HUES6 (cell line): ENCODE data around the gene TRABD2B.

Experiments
- H3K27ac ChIP-seq: 2 replicates; pipeline ENCODE4 v1.7.0; 2013; ENCODE audit warnings: low read depth, mild to moderate bottlenecking, low read length, inconsistent platforms
- H3K27me3 ChIP-seq: 2 replicates; pipeline ENCODE4 v1.6.1; 2013; ENCODE audit warnings: low read length; ENCODE audit not compliant: control insufficient read depth, insufficient read depth
- H3K36me3 ChIP-seq: 2 replicates; pipeline ENCODE4 v1.6.1; 2013; ENCODE audit warnings: low read length; ENCODE audit not compliant: control insufficient read depth, insufficient read depth
- H3K4me1 ChIP-seq: 2 replicates; pipeline ENCODE4 v1.6.1; 2013; ENCODE audit warnings: low read length; ENCODE audit not compliant: control insufficient read depth, insufficient read depth
- H3K4me3 ChIP-seq: 2 replicates; pipeline ENCODE4 v1.5.1; 2013; ENCODE audit warnings: low read depth, low read length
- H3K9ac ChIP-seq: one replicate; pipeline ENCODE4 v1.6.1; 2013; ENCODE audit warnings: mild to moderate bottlenecking, low read length
- H3K9me3 ChIP-seq: 2 replicates; pipeline ENCODE4 v1.6.1; 2013; ENCODE audit warnings: low read depth, low read length; ENCODE audit not compliant: control insufficient read depth, insufficient read depth

TRABD2B gene

GRCh38 chr1:47947531-47947930 is 49.7 kb downstream of the TRABD2B start:
- Histone ChIP-seq H3K4me3 (no peak overlapping the region), H3K27ac (no peak overlapping the region), H3K4me1 (no peaks in the 10 kb centered on the region), H3K27me3 (peaks cover 8% of the 10 kb centered on the region), H3K9me3 (no peaks in the 10 kb centered on the region), H3K36me3 (no peaks in the 10 kb centered on the region), H3K9ac (no peak overlapping the region)

DNA sequence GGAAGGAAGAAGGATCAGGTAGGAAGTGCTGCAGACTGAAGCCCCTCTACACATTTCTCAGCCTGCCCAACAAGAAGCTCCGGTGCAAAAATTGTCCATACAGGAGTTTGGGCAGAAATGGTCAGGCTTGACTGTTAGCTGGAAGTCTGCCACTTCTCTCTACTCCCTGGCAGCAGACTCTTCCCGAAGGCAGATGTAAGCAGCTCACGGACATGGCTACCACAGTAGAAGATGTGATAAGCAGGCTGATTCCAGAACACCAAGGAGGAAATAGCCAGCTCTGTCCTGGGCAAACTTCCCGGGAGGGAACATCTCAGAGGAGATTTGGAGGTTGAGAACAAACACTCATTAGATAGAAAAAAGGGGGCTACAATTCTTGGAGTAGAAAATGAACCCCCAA is 52.6 kb downstream of the TRABD2B start:
- Histone ChIP-seq H3K27ac (no peak overlapping the region), H3K9me3 (no peaks in the 10 kb centered on the region), H3K36me3 (no peaks in the 10 kb centered on the region), H3K27me3 (0 out of 2 replicates have a peak, but pooled peaks cover 3% of the 10 kb centered on the region), H3K4me3 (no peak overlapping the region), H3K4me1 (no peaks in the 10 kb centered on the region; the same call in 1 of the 2 replicates), H3K9ac (no peak overlapping the region)

DNA sequence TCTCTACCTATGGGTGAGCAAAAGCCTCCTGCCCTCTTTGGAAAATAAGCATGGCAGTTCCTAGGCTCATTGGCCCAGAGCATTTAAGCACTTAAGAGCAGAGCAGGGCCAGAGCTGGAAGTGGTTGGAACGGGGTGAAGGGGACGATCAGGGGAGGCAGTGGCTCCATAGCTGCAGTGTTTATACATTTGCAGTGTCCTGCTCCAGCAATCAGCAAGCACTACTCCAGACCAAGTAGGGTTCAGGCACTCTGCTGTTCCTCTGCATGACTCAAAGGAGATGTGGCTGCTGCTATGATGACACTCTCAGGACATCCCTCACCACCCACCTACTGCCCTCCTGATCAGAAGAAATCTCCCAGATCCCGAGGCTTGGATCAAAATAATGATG is 55.0 kb downstream of the TRABD2B start:
- Histone ChIP-seq H3K36me3 (no peaks in the 10 kb centered on the region), H3K4me3 (no peak overlapping the region)

GRCh38 chr1:47941609-47942239 is 55.5 kb downstream of the TRABD2B start:
- Histone ChIP-seq H3K9ac (no peak overlapping the region), H3K4me1 (no peaks in the 10 kb centered on the region; the same call in 1 of the 2 replicates), H3K27ac (no peak overlapping the region), H3K36me3 (no peaks in the 10 kb centered on the region), H3K9me3 (no peaks in the 10 kb centered on the region), H3K4me3 (no peak overlapping the region), H3K27me3 (0 out of 2 replicates have a peak, but pooled peaks cover 3% of the 10 kb centered on the region)

More for the DNA sequence above, 55.0 kb downstream of the TRABD2B start:
- no peak overlapping the region for H3K27ac ChIP-seq
- H3K9me3 ChIP-seq = no peaks in the 10 kb centered on the region
- H3K4me1 ChIP-seq = no peaks in the 10 kb centered on the region; the same call in 1 of the 2 replicates
- H3K9ac ChIP-seq = no peak overlapping the region
- H3K27me3 ChIP-seq = 0 out of 2 replicates have a peak, but pooled peaks cover 3% of the 10 kb centered on the region

DNA sequence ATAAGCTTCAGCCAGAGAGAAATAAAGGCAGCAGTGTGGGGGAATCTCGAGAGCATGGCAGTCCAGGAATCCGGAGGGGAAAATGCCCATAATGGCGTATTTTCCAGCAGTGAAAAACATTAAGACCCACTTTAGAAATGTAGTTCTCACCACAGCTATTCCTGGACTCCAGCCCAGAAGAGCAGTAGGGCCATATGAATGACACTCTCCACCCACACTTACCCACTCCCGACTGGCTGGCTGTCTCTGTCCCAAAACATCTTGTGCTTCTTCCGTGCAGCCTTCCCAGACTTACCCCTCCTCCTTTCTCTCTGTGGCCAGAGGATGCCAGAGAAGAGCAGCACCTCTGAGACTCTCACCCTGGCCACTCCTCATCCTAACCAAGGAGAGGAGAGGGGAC is 56.4 kb downstream of the TRABD2B start:
- H3K9ac ChIP-seq = no peak overlapping the region
- no peaks in the 10 kb centered on the region for H3K9me3 ChIP-seq
- H3K36me3 ChIP-seq = no peaks in the 10 kb centered on the region
- 0 out of 2 replicates have a peak, but pooled peaks cover 3% of the 10 kb centered on the region for H3K27me3 ChIP-seq
- H3K27ac ChIP-seq = no peak overlapping the region
- H3K4me3 ChIP-seq = no peak overlapping the region
- no peaks in the 10 kb centered on the region; the same call in 1 of the 2 replicates for H3K4me1 ChIP-seq

GRCh38 chr1:47940326-47940725 is 56.9 kb downstream of the TRABD2B start:
- Histone ChIP-seq H3K36me3 (no peaks in the 10 kb centered on the region), H3K9me3 (no peaks in the 10 kb centered on the region), H3K27me3 (0 out of 2 replicates have a peak, but pooled peaks cover 3% of the 10 kb centered on the region), H3K9ac (no peak overlapping the region), H3K4me3 (no peak overlapping the region), H3K4me1 (no peaks in the 10 kb centered on the region; the same call in 1 of the 2 replicates), H3K27ac (no peak overlapping the region)

DNA sequence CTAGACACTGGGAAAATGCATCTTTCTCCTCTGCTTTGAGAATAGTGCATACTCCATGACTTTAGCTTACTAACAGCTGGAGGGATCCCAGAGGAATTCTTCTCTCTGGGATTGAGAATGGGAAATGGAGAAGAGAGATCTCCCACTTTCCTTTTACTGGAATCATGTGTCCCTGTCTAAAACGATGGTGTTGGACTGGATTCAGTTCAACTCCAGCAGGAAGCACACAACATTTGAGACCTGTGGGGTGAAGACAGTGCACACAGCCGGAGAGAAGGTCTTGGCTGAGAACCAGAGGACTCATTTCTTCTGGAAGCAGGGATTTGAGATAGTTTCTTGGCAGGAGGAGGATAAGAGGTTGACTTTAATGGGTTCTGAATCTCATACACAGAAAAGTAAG is 58.7 kb downstream of the TRABD2B start:
- Histone ChIP-seq H3K4me1 (peaks cover 11% of the 10 kb centered on the region; the same call in 1 of the 2 replicates), H3K27ac (no peak overlapping the region), H3K36me3 (no peaks in the 10 kb centered on the region), H3K4me3 (no peak overlapping the region), H3K9ac (no peak overlapping the region), H3K9me3 (no peaks in the 10 kb centered on the region), H3K27me3 (no peaks in the 10 kb centered on the region)

DNA sequence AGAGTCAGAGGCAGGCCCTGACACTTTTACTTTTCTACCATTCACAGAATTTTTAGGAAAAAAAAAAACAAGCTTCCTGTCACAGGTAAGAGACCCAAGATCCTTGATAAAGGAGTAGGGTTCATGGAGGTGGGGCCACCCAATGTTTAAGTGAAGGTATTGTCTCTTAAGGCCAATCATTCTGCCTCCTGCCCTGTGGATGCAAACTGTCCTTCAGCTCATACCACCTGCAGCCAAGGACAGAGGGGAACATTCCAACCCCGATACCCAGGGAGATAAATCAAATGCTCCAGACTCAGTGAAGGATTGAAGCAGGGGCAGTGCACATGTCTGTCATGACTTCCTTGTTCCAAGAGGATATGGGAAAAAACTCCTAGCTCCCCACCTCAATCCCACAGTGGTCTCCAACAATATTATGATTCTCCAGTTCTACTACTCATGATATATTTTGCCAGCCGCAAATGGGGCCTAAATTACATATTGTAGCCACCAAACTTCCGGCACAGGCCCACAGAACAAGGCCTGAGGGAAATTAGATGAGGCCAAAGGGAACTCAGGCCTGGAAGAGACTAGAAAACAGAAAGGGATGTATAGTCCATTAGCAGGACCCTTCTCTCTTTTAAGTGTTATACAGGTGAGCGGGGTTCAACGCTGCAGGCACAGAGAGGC is 59.5 kb downstream of the TRABD2B start:
- Histone ChIP-seq H3K36me3 (no peaks in the 10 kb centered on the region), H3K27ac (no peak overlapping the region)

GRCh38 chr1:47936916-47937551 is 60.2 kb downstream of the TRABD2B start:
- Histone ChIP-seq H3K27ac (no peak overlapping the region), H3K9ac (no peak overlapping the region), H3K36me3 (no peaks in the 10 kb centered on the region), H3K4me1 (peaks cover 17% of the 10 kb centered on the region; the same call in 1 of the 2 replicates), H3K4me3 (no peak overlapping the region), H3K27me3 (no peaks in the 10 kb centered on the region), H3K9me3 (no peaks in the 10 kb centered on the region)

More for the DNA sequence above, 59.5 kb downstream of the TRABD2B start:
- Histone ChIP-seq H3K9ac (no peak overlapping the region), H3K9me3 (no peaks in the 10 kb centered on the region), H3K4me1 (peaks cover 15% of the 10 kb centered on the region; the same call in 1 of the 2 replicates), H3K4me3 (no peak overlapping the region), H3K27me3 (no peaks in the 10 kb centered on the region)

GRCh38 chr1:47935856-47936255 is 61.3 kb downstream of the TRABD2B start:
- Histone ChIP-seq H3K27me3 (no peaks in the 10 kb centered on the region), H3K27ac (no peak overlapping the region), H3K36me3 (no peaks in the 10 kb centered on the region), H3K4me3 (no peak overlapping the region), H3K4me1 (0 out of 2 replicates have a peak, but pooled peaks cover 17% of the 10 kb centered on the region), H3K9ac (no peak overlapping the region), H3K9me3 (no peaks in the 10 kb centered on the region)

DNA sequence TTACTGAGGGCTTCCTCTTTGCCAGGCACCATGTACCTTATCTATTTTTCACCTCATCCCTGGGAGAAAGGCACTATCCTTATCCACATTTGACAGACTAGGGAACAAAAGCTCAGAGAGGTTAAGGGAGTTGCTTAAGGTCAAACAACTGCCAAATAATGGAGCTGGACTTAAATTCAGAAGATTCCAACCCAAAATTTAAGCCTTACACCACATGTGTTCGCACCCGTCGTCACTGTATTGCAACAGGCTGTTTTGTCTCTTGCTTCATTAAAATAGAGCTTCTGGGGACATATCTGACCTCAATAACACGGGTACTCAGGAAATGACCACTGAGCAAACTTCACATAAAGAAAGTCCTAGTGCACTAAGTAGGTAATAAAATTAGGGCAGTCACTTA is 62.0 kb downstream of the TRABD2B start:
- peaks cover 17% of the 10 kb centered on the region; the same call in 1 of the 2 replicates for H3K4me1 ChIP-seq
- no peaks in the 10 kb centered on the region for H3K36me3 ChIP-seq
- H3K4me3 ChIP-seq = no peak overlapping the region
- H3K9ac ChIP-seq = no peak overlapping the region
- H3K9me3 ChIP-seq = no peaks in the 10 kb centered on the region
- H3K27me3 ChIP-seq = no peaks in the 10 kb centered on the region
- no peak overlapping the region for H3K27ac ChIP-seq
